Chondrocyte (in vitro differentiated cells): ENCODE results near the gene EML4. TPM values are rescaled to one million over a fixed set of nuclear protein-coding genes. Genes with fewer than 3 reads are reported as not detected.
"Not testable (repeated sequence)": the region's sequence is repeated elsewhere in the genome, so short reads cannot be mapped to it uniquely, and the experiment has no call there.

Experiments
- DNase-seq: peaks from one replicate; pipeline ENCODE4 v3.0.0; 2021; ENCODE audit warnings: mixed read lengths, low spot score
- H3K27ac Mint-ChIP-seq: one replicate; pipeline ENCODE4 v1.8.0; 2021; ENCODE audit warnings: mild to moderate bottlenecking, moderate library complexity, mixed read lengths; ENCODE audit not compliant: unreplicated experiment
- H3K27me3 Mint-ChIP-seq: 2 replicates; pipeline ENCODE4 v1.8.0; 2021; ENCODE audit warnings: low read depth, mixed read lengths
- H3K36me3 Mint-ChIP-seq: 2 replicates; pipeline ENCODE4 v1.8.0; 2021; ENCODE audit warnings: low read depth, mixed read lengths
- H3K4me1 Mint-ChIP-seq: 2 replicates; pipeline ENCODE4 v1.8.0; 2021; ENCODE audit warnings: low read depth, mild to moderate bottlenecking, mixed read lengths
- H3K4me3 Mint-ChIP-seq: one replicate; pipeline ENCODE4 v1.8.0; 2021; ENCODE audit warnings: mild to moderate bottlenecking, moderate library complexity, mixed read lengths; ENCODE audit not compliant: unreplicated experiment
- H3K9me3 Mint-ChIP-seq: 2 replicates; pipeline ENCODE4 v1.8.0; 2021; ENCODE audit warnings: low read depth, mixed read lengths
- CTCF ChIP-seq: fragments of 200-600 bp; sonication (generic); IDR thresholded peaks from 2 replicates; pipeline ENCODE4 v1.5.0; 2021; ENCODE audit warnings: antibody characterized with exemption, mild to moderate bottlenecking, moderate library complexity
- total RNA-seq: library from RNA; stranded (reverse); gene quantifications from 3 replicates; pipeline ENCODE4 v1.2.1, GENCODE V29; 2021

The EML4 gene
- total RNA-seq, 1 donor from 2014 or later: 50.0 TPM

GRCh38 chr2:42340045-42340937 lies 171.1 kb downstream of the EML4 start:
- H3K9me3 Mint-ChIP-seq: no peaks in the 10 kb centered on the region
- H3K27me3 Mint-ChIP-seq: no peaks in the 10 kb centered on the region
- H3K27ac Mint-ChIP-seq: peak overlapping the region; percentile 63
- H3K4me3 Mint-ChIP-seq: no peak overlapping the region
- no peak for DNase-seq
- TF ChIP-seq CTCF: no peak
- H3K4me1 Mint-ChIP-seq: peaks cover 41% of the 10 kb centered on the region
- peaks cover 30% of the 10 kb centered on the region for H3K36me3 Mint-ChIP-seq

GRCh38 chr2:42340938-42341636 lies 171.9 kb downstream of the EML4 start:
- Mint-ChIP-seq H3K27ac (peak overlapping the region; percentile 98), H3K36me3 (peaks cover 31% of the 10 kb centered on the region), H3K27me3 (no peaks in the 10 kb centered on the region), H3K4me1 (peaks cover 47% of the 10 kb centered on the region), H3K9me3 (no peaks in the 10 kb centered on the region), H3K4me3 (no peak overlapping the region)
- TF ChIP-seq CTCF: no peak
- no peak for DNase-seq

- peaks cover 51% of the 10 kb centered on the region for H3K4me1 Mint-ChIP-seq
- H3K27ac Mint-ChIP-seq: peak overlapping the region; percentile 98
- H3K36me3 Mint-ChIP-seq: peaks cover 27% of the 10 kb centered on the region
- no peak for DNase-seq
- no peaks in the 10 kb centered on the region for H3K9me3 Mint-ChIP-seq
- no peaks in the 10 kb centered on the region for H3K27me3 Mint-ChIP-seq
- H3K4me3 Mint-ChIP-seq: peak overlapping the region; percentile 47
- TF ChIP-seq CTCF: no peak
These were observed 173.1 kb downstream of the EML4 start for GRCh38 chr2:42342061-42342794.

- no peak for DNase-seq
- peak overlapping the region; percentile 98 for H3K27ac Mint-ChIP-seq
- H3K27me3 Mint-ChIP-seq: no peaks in the 10 kb centered on the region
- no peak for TF ChIP-seq CTCF
- no peaks in the 10 kb centered on the region for H3K9me3 Mint-ChIP-seq
- peaks cover 51% of the 10 kb centered on the region for H3K4me1 Mint-ChIP-seq
- H3K4me3 Mint-ChIP-seq: no peak overlapping the region
- peaks cover 21% of the 10 kb centered on the region for H3K36me3 Mint-ChIP-seq
These were observed 173.7 kb downstream of the EML4 start for GRCh38 chr2:42342795-42343241.

GRCh38 chr2:42345986-42346385 lies 176.8 kb downstream of the EML4 start:
- H3K27me3 Mint-ChIP-seq: no peaks in the 10 kb centered on the region
- H3K4me1 Mint-ChIP-seq: peaks cover 54% of the 10 kb centered on the region

GRCh38 chr2:42346856-42347255 lies 177.7 kb downstream of the EML4 start:
- not testable (repeated sequence) for H3K9me3 Mint-ChIP-seq
- H3K36me3 Mint-ChIP-seq: peaks cover 12% of the 10 kb centered on the region

More at GRCh38 chr2:42345986-42346385, 176.8 kb downstream of the EML4 start:
- TF ChIP-seq CTCF: no peak
- Mint-ChIP-seq H3K36me3 (peaks cover 12% of the 10 kb centered on the region), H3K27ac (peak overlapping the region; percentile 62), H3K4me3 (no peak overlapping the region), H3K9me3 (no peaks in the 10 kb centered on the region)
- no peak for DNase-seq

GRCh38 chr2:42347518-42347917 lies 178.4 kb downstream of the EML4 start:
- Mint-ChIP-seq H3K4me1 (peaks cover 38% of the 10 kb centered on the region), H3K36me3 (peaks cover 12% of the 10 kb centered on the region)
- not testable (repeated sequence) for H3K9me3 Mint-ChIP-seq, H3K27me3 Mint-ChIP-seq, H3K27ac Mint-ChIP-seq, H3K4me3 Mint-ChIP-seq, DNase-seq

More at GRCh38 chr2:42346856-42347255, 177.7 kb downstream of the EML4 start:
- not testable (repeated sequence) for DNase-seq, H3K27ac Mint-ChIP-seq, H3K27me3 Mint-ChIP-seq, H3K4me3 Mint-ChIP-seq
- peaks cover 45% of the 10 kb centered on the region for H3K4me1 Mint-ChIP-seq
